Uterus (tissue), 2 donors: Measurements from ENCODE around the gene HAVCR1.
"Not testable (repeated sequence)": the region's sequence is repeated elsewhere in the genome, so short reads cannot be mapped to it uniquely, and the experiment has no call there.

Experiments used
- POLR2A ChIP-seq, 2 donors: fragments of 450-650 bp; IDR thresholded peaks; one replicate each; pipeline ENCODE4 v1.6.1; 2016; ENCODE audit warnings: antibody characterized with exemption in 2 of 2, mild to moderate bottlenecking in 1 of 2, moderate library complexity in 1 of 2
- TF ChIP-seq, protein P1 (sequence below), 4 experiments: fragments of 200-600 bp in 2 of 4; fragments of 450-650 bp in 2 of 4; sonication (generic) in 2 of 4; IDR thresholded peaks; one replicate each; pipeline ENCODE4 v1.5.1; 2016 to 2019; ENCODE audit warnings: antibody characterized with exemption in 4 of 4, mild to moderate bottlenecking in 2 of 4, moderate library complexity in 1 of 4

DNA sequence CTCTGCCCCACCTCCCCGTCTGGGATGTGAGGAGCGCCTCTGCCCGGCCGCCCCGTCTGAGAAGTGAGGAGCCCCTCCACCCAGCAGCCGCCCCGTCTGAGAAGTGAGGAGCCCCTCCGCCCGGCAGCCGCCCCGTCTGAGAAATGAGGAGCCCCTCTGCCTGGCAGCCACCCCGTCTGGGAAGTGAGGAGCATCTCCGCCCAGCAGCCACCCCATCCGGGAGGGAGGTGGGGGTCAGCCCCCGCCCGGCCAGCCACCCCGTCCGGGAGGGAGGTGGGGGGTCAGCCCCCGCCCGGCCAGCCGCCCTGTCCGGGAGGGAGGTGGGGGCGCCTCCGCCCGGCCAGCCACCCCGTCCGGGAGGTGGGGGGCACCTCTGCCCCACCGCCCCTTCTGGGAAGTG lies 44.8 kb downstream of the HAVCR1 start:
- TF ChIP-seq, protein P1, sequence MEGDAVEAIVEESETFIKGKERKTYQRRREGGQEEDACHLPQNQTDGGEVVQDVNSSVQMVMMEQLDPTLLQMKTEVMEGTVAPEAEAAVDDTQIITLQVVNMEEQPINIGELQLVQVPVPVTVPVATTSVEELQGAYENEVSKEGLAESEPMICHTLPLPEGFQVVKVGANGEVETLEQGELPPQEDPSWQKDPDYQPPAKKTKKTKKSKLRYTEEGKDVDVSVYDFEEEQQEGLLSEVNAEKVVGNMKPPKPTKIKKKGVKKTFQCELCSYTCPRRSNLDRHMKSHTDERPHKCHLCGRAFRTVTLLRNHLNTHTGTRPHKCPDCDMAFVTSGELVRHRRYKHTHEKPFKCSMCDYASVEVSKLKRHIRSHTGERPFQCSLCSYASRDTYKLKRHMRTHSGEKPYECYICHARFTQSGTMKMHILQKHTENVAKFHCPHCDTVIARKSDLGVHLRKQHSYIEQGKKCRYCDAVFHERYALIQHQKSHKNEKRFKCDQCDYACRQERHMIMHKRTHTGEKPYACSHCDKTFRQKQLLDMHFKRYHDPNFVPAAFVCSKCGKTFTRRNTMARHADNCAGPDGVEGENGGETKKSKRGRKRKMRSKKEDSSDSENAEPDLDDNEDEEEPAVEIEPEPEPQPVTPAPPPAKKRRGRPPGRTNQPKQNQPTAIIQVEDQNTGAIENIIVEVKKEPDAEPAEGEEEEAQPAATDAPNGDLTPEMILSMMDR (IDR thresholded peaks at IDR 0.05): not testable (repeated sequence)
- not testable (repeated sequence) for TF ChIP-seq POLR2A (IDR thresholded peaks at IDR 0.05)
